Stimulated activated CD8-positive, alpha-beta memory T cell treated with anti-CD3 and anti-CD28 coated beads, Interleukin-7, amount 100 ng/mL, for 48 hours (primary cell): ENCODE measurements around the gene ERCC8.
"Not testable (repeated sequence)": the region's sequence is repeated elsewhere in the genome, so short reads cannot be mapped to it uniquely, and the experiment has no call there.

Experiments
- DNase-seq, 2 donors: peaks; one replicate each; pipeline ENCODE4 v3.0.0-alpha.2; 2020; ENCODE audit warnings: low read depth in 1 of 2; ENCODE audit errors: extremely low read depth in 1 of 2

ERCC8 gene

GRCh38 chr5:60944904-60945812 lies at the start of gene ERCC8, which contains the start of gene NDUFAF2:
ERCC8 (minus strand) TSS chr5:60945070; CDS start chr5:60945008, 62 bp downstream.
NDUFAF2 (plus strand) TSS chr5:60945205; CDS start chr5:60945256, 51 bp downstream.
- DNase-seq, result peak; percentile 70 to 84

GRCh38 chr5:60993875-60994571 lies 49.2 kb upstream of the ERCC8 start:
- no peak for DNase-seq

- DNase-seq, result no peak
Observed at GRCh38 chr5:60993425-60993824, 48.6 kb upstream of the ERCC8 start.

- no peak for DNase-seq
Observed at GRCh38 chr5:60992871-60993270, 48.0 kb upstream of the ERCC8 start.

GRCh38 chr5:60989790-60990189 lies 44.9 kb upstream of the ERCC8 start:
- DNase-seq, result no peak

GRCh38 chr5:60982127-60982526 lies 37.3 kb upstream of the ERCC8 start:
- DNase-seq, result not testable (repeated sequence)

- DNase-seq, result no peak
Observed at GRCh38 chr5:60980511-60980910, 35.6 kb upstream of the ERCC8 start.

- no peak for DNase-seq
Observed at GRCh38 chr5:60978968-60979367, 34.1 kb upstream of the ERCC8 start.

- DNase-seq, result no peak
Observed at GRCh38 chr5:60977956-60978737, 33.3 kb upstream of the ERCC8 start.

- DNase-seq, result peak; percentile 23 to 63
Observed at GRCh38 chr5:60972231-60972630, 27.4 kb upstream of the ERCC8 start.

GRCh38 chr5:60961685-60962084 lies 16.8 kb upstream of the ERCC8 start:
- DNase-seq, result no peak

GRCh38 chr5:60960591-60960990 lies 15.7 kb upstream of the ERCC8 start:
- no peak for DNase-seq

- DNase-seq, result no peak
Observed at GRCh38 chr5:60959156-60959555, 14.3 kb upstream of the ERCC8 start.

- DNase-seq, result no peak
Observed at GRCh38 chr5:60958712-60959111, 13.8 kb upstream of the ERCC8 start.

- DNase-seq, result no peak
Observed at GRCh38 chr5:60958088-60958487, 13.2 kb upstream of the ERCC8 start.

- DNase-seq, result no peak
Observed at GRCh38 chr5:60955239-60955638, 10.4 kb upstream of the ERCC8 start.

GRCh38 chr5:60948738-60949137 lies 3.9 kb upstream of the ERCC8 start:
- no peak for DNase-seq

- DNase-seq, result peak in 1 of 2 donors; percentile 13
Observed at GRCh38 chr5:60945813-60946187, 930 bp upstream of the ERCC8 start.

- DNase-seq, result no peak
Observed at GRCh38 chr5:60943624-60944023, 1.2 kb downstream of the ERCC8 start.

GRCh38 chr5:60929024-60929423 lies 15.8 kb downstream of the ERCC8 start:
- no peak for DNase-seq

- no peak for DNase-seq
Observed at GRCh38 chr5:60927450-60927849, 17.4 kb downstream of the ERCC8 start.
